ENCODE measurements around the gene CDH23.

CDH23 gene

DNA sequence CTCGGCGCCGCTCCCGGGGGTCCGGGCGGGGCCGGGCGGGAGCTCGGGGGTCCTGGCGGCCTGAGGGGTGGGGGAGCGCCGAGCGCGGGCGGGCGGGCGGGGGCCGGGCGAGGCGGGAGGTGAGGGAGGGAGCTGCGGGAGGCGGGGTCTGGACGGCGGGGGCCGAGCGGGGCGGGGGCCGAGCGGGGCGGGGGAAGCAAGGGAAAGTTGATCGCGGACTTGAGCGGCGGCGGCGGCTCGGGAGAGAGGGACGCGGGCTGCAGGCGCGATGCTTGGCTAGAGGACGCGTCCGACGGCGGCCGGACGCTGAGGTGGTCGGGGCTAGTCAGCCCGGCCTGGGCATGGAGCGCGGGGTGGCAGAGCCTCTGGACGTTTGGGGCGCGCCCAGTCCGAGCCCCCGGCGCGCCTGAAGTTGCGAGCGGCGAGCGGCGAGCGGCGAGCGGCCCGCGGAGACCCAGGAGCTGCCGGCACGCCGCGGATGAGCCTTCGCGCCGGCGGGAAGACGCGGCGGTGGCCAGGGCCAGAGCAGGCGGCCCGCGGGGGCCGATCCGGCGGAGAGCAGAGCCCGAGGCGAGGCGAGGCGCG, at the start of gene CDH23:
Gene CDH23, plus strand, starts transcription at position 210 of the 585 bp plus-strand sequence. CDS start 42,912 bp downstream, outside the sequence.
- H3K4me3 ChIP-seq (ENCODE audit: insufficient read length, low read depth) = peak within 1 kb of the TSS; percentile 67
- TF ChIP-seq ZNF274 (IDR thresholded peaks at IDR 0.05; ENCODE audit: low read depth, low read length) (no peak), YY1 (IDR thresholded peaks at IDR 0.05; ENCODE audit: insufficient read depth, insufficient read length) (no peak)

GRCh38 chr10:71347587-71348395, 48.9 kb upstream of the CDH23 start:
- H3K9ac ChIP-seq (ENCODE audit: insufficient read length, low read depth) = peak overlapping the region; percentile 36

More for the DNA sequence above, at the start of gene CDH23:
- Histone ChIP-seq H3K36me3 (ENCODE audit: insufficient read depth, insufficient read length, low read length) (peaks cover 3% of the 10 kb centered on the region), H3K9ac (ENCODE audit: insufficient read length, low read depth) (peak within 1 kb of the TSS; percentile 82), H3K27me3 (ENCODE audit: insufficient read depth, insufficient read length) (peaks cover 33% of the 10 kb centered on the region), H3K4me1 (ENCODE audit: insufficient read depth, insufficient read length) (peaks cover 6% of the 10 kb centered on the region), H3K9me3 (ENCODE audit: insufficient read depth, low read length) (no peaks in the 10 kb centered on the region)
- DNase-seq (ENCODE audit: low read depth, low spot score) = no peak

GRCh38 chr10:71348850-71349249, 47.9 kb upstream of the CDH23 start:
- no peak for DNase-seq (ENCODE audit: low read depth, low spot score)
- H3K4me1 ChIP-seq (ENCODE audit: insufficient read depth, insufficient read length) = peaks cover 17% of the 10 kb centered on the region
- TF ChIP-seq ZNF274 (IDR thresholded peaks at IDR 0.05; ENCODE audit: low read depth, low read length) = no peak
- no peak for TF ChIP-seq YY1 (IDR thresholded peaks at IDR 0.05; ENCODE audit: insufficient read depth, insufficient read length)
- TF ChIP-seq SUZ12 (IDR thresholded peaks at IDR 0.05; ENCODE audit: extremely low read depth, insufficient read depth, insufficient read length) = no peak

More at GRCh38 chr10:71347587-71348395, 48.9 kb upstream of the CDH23 start:
- no peaks in the 10 kb centered on the region for H3K36me3 ChIP-seq (ENCODE audit: insufficient read depth, insufficient read length, low read length)
- no peaks in the 10 kb centered on the region for H3K27me3 ChIP-seq (ENCODE audit: insufficient read depth, insufficient read length)
- no peak overlapping the region for H3K4me3 ChIP-seq (ENCODE audit: insufficient read length, low read depth)
- no peak for DNase-seq (ENCODE audit: low read depth, low spot score)
- TF ChIP-seq SUZ12 (IDR thresholded peaks at IDR 0.05; ENCODE audit: extremely low read depth, insufficient read depth, insufficient read length) = no peak
- no peak for TF ChIP-seq ZNF274 (IDR thresholded peaks at IDR 0.05; ENCODE audit: low read depth, low read length)
- TF ChIP-seq YY1 (IDR thresholded peaks at IDR 0.05; ENCODE audit: insufficient read depth, insufficient read length) = no peak
- H3K9me3 ChIP-seq (ENCODE audit: insufficient read depth, low read length) = no peaks in the 10 kb centered on the region
- H3K4me1 ChIP-seq (ENCODE audit: insufficient read depth, insufficient read length) = peaks cover 20% of the 10 kb centered on the region

GRCh38 chr10:71349406-71349805, 47.3 kb upstream of the CDH23 start:
- TF ChIP-seq YY1 (IDR thresholded peaks at IDR 0.05; ENCODE audit: insufficient read depth, insufficient read length) = no peak
- no peak for TF ChIP-seq SUZ12 (IDR thresholded peaks at IDR 0.05; ENCODE audit: extremely low read depth, insufficient read depth, insufficient read length)
- TF ChIP-seq ZNF274 (IDR thresholded peaks at IDR 0.05; ENCODE audit: low read depth, low read length) = no peak
- Histone ChIP-seq H3K9ac (ENCODE audit: insufficient read length, low read depth) (no peak overlapping the region), H3K4me1 (ENCODE audit: insufficient read depth, insufficient read length) (peaks cover 12% of the 10 kb centered on the region), H3K9me3 (ENCODE audit: insufficient read depth, low read length) (no peaks in the 10 kb centered on the region), H3K27me3 (ENCODE audit: insufficient read depth, insufficient read length) (no peaks in the 10 kb centered on the region), H3K4me3 (ENCODE audit: insufficient read length, low read depth) (no peak overlapping the region), H3K36me3 (ENCODE audit: insufficient read depth, insufficient read length, low read length) (no peaks in the 10 kb centered on the region)
- DNase-seq (ENCODE audit: low read depth, low spot score) = no peak

More at GRCh38 chr10:71348850-71349249, 47.9 kb upstream of the CDH23 start:
- H3K36me3 ChIP-seq (ENCODE audit: insufficient read depth, insufficient read length, low read length) = no peaks in the 10 kb centered on the region
- H3K9me3 ChIP-seq (ENCODE audit: insufficient read depth, low read length) = no peaks in the 10 kb centered on the region
- H3K27me3 ChIP-seq (ENCODE audit: insufficient read depth, insufficient read length) = no peaks in the 10 kb centered on the region
- no peak overlapping the region for H3K4me3 ChIP-seq (ENCODE audit: insufficient read length, low read depth)
- H3K9ac ChIP-seq (ENCODE audit: insufficient read length, low read depth) = no peak overlapping the region

- no peak overlapping the region for H3K9ac ChIP-seq (ENCODE audit: insufficient read length, low read depth)
- H3K4me3 ChIP-seq (ENCODE audit: insufficient read length, low read depth) = no peak overlapping the region
- DNase-seq (ENCODE audit: low read depth, low spot score) = no peak
- peaks cover 8% of the 10 kb centered on the region for H3K4me1 ChIP-seq (ENCODE audit: insufficient read depth, insufficient read length)
- peaks cover 3% of the 10 kb centered on the region for H3K36me3 ChIP-seq (ENCODE audit: insufficient read depth, insufficient read length, low read length)
- H3K27me3 ChIP-seq (ENCODE audit: insufficient read depth, insufficient read length) = no peaks in the 10 kb centered on the region
- TF ChIP-seq ZNF274 (IDR thresholded peaks at IDR 0.05; ENCODE audit: low read depth, low read length) = no peak
- no peak for TF ChIP-seq YY1 (IDR thresholded peaks at IDR 0.05; ENCODE audit: insufficient read depth, insufficient read length)
- no peaks in the 10 kb centered on the region for H3K9me3 ChIP-seq (ENCODE audit: insufficient read depth, low read length)
These were observed 45.6 kb upstream of the CDH23 start for GRCh38 chr10:71351087-71351486.

DNA sequence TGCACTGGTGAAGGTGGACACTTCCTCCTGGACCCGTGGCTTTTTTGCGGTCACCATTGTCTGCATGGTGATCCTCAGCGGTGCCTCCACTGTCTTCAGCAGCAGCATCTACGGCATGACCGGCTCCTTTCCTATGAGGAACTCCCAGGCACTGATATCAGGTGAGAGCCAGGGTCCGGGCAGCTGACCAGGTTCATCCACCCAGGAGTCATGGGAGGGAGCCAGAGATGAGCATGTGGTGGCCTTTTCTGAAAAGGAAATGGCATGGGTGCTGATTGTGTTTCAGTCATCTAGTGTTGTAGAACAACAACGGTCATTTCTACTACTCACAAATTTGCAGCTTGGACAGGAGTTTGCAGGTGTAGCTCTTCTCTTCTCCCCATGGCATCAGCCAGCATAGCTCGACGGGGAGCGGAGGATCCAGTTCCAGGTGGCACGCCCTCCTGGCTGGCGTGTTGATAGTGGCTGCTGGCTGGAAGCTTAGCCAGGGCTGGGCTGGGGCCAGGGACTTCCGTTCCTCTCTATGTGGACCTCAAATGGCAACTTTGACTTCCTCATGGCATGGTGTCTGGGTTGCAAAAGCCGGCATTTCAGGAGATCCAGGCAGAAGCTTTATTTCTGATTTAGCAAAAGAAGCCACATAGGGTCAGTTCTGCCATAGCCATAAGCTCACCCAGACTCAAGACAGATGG, 44.9 kb upstream of the CDH23 start:
- Histone ChIP-seq H3K9ac (ENCODE audit: insufficient read length, low read depth) (no peak overlapping the region), H3K36me3 (ENCODE audit: insufficient read depth, insufficient read length, low read length) (peaks cover 7% of the 10 kb centered on the region), H3K4me3 (ENCODE audit: insufficient read length, low read depth) (no peak overlapping the region), H3K27me3 (ENCODE audit: insufficient read depth, insufficient read length) (no peaks in the 10 kb centered on the region), H3K9me3 (ENCODE audit: insufficient read depth, low read length) (no peaks in the 10 kb centered on the region), H3K4me1 (ENCODE audit: insufficient read depth, insufficient read length) (peaks cover 5% of the 10 kb centered on the region)
- no peak for TF ChIP-seq YY1 (IDR thresholded peaks at IDR 0.05; ENCODE audit: insufficient read depth, insufficient read length)
- TF ChIP-seq SUZ12 (IDR thresholded peaks at IDR 0.05; ENCODE audit: extremely low read depth, insufficient read depth, insufficient read length) = no peak
- no peak for TF ChIP-seq ZNF274 (IDR thresholded peaks at IDR 0.05; ENCODE audit: low read depth, low read length)
- no peak for DNase-seq (ENCODE audit: low read depth, low spot score)

DNA sequence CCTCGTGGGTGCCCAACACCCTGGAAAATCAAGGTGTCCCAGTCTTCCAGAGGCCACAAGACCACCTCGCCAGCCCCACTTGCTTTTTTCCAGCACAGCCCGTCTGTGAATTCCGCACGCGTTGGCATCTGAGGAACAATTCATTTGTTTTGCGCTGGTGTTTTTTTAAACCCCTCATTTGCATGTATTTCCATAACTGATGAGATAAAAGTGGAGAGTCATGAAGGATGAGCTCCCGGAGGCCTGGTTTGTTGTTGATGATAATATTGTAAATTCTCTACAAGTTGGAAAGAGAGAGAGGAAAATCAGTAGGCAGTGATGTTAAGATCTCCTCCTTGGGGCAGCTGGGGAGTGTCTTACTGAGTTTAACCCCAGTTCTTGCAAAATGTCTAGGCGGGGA, 43.1 kb upstream of the CDH23 start:
- Histone ChIP-seq H3K4me1 (ENCODE audit: insufficient read depth, insufficient read length) (peaks cover 3% of the 10 kb centered on the region), H3K9me3 (ENCODE audit: insufficient read depth, low read length) (no peaks in the 10 kb centered on the region), H3K36me3 (ENCODE audit: insufficient read depth, insufficient read length, low read length) (peaks cover 10% of the 10 kb centered on the region), H3K27me3 (ENCODE audit: insufficient read depth, insufficient read length) (no peaks in the 10 kb centered on the region), H3K4me3 (ENCODE audit: insufficient read length, low read depth) (no peak overlapping the region), H3K9ac (ENCODE audit: insufficient read length, low read depth) (no peak overlapping the region)
- no peak for TF ChIP-seq SUZ12 (IDR thresholded peaks at IDR 0.05; ENCODE audit: extremely low read depth, insufficient read depth, insufficient read length)
- TF ChIP-seq ZNF274 (IDR thresholded peaks at IDR 0.05; ENCODE audit: low read depth, low read length) = no peak
- no peak for TF ChIP-seq YY1 (IDR thresholded peaks at IDR 0.05; ENCODE audit: insufficient read depth, insufficient read length)
- no peak for DNase-seq (ENCODE audit: low read depth, low spot score)

Measured in NT2/D1 (cell line).